OCI-LY3 (cell line): ENCODE results near the gene TTC13.
A peak's percentile ranks its signal among the peaks of the same experiment; 100 is the strongest.

ENCODE experiments used
- H2AFZ ChIP-seq: fragments of 200-600, 300-600 bp; shearing (Covaris generic); 2 replicates; pipeline ENCODE4 v1.6.0; 2014; ENCODE audit warnings: antibody characterized with exemption, low read depth, low read length
- H3K27ac ChIP-seq: fragments of 200-600, 300-600 bp; sonication (generic); 2 replicates; pipeline ENCODE4 v1.5.1; 2014; ENCODE audit warnings: mild to moderate bottlenecking, low read length, moderate library complexity, mixed read lengths
- H3K27me3 ChIP-seq: fragments of 200-600, 300-600 bp; sonication (generic); 2 replicates; pipeline ENCODE4 v1.6.1; 2014; ENCODE audit warnings: low read depth, low read length, mixed read lengths
- H3K36me3 ChIP-seq: fragments of 200-600, 300-600 bp; sonication (generic); replicated peaks from 2 replicates; pipeline ENCODE3; 2014; ENCODE audit warnings: low read depth, low read length, mixed read lengths
- H3K4me1 ChIP-seq: fragments of 300-600, 200-600 bp; sonication (generic); 2 replicates; pipeline ENCODE4 v1.6.1; 2014; ENCODE audit warnings: low read length, mixed read lengths
- H3K4me2 ChIP-seq: fragments of 200-600, 300-600 bp; sonication (generic); 2 replicates; pipeline ENCODE4 v1.6.1; 2014; ENCODE audit warnings: low read length, mixed read lengths
- H3K4me3 ChIP-seq: fragments of 300-600, 200-600 bp; sonication (generic); 2 replicates; pipeline ENCODE4 v1.5.1; 2014; ENCODE audit warnings: antibody characterized with exemption, mild to moderate bottlenecking, low read length, moderate library complexity
- H3K79me2 ChIP-seq: fragments of 300-600, 200-600 bp; shearing (Covaris generic); 2 replicates; pipeline ENCODE4 v1.6.1; 2014; ENCODE audit warnings: mild to moderate bottlenecking, low read length, mixed read lengths
- H3K9ac ChIP-seq: fragments of 300-600, 200-600 bp; shearing (Covaris generic); 2 replicates; pipeline ENCODE4 v1.6.0; 2014; ENCODE audit warnings: mild to moderate bottlenecking, low read length, moderate library complexity
- H3K9me3 ChIP-seq: fragments of 200-600, 300-600 bp; shearing (Covaris generic); 2 replicates; pipeline ENCODE4 v1.6.1; 2014; ENCODE audit warnings: low read length, mixed read lengths; ENCODE audit not compliant: insufficient read depth
- H4K20me1 ChIP-seq: fragments of 200-600, 300-600 bp; sonication (generic); 2 replicates; pipeline ENCODE4 v1.6.1; 2016; ENCODE audit warnings: low read length, mixed read lengths; ENCODE audit not compliant: insufficient read depth
- CTCF ChIP-seq: fragments of 200-600, 300-600 bp; sonication (generic); IDR thresholded peaks from 2 replicates; pipeline ENCODE4 v1.5.1; 2014; ENCODE audit warnings: antibody characterized with exemption, low read length, low read depth
- EZH2phosphoT487 ChIP-seq: fragments of 200-600 bp; shearing (Covaris generic); IDR thresholded peaks from 2 replicates; pipeline ENCODE4 v1.6.1; 2018; ENCODE audit warnings: antibody characterized with exemption, mixed run types, low read depth

The TTC13 gene

GRCh38 chr1:230894664-230895063 is 84.0 kb downstream of the TTC13 start:
- no peak overlapping the region for H3K4me2 ChIP-seq
- H3K27ac ChIP-seq, result no peak overlapping the region
- H3K9ac ChIP-seq, result no peak overlapping the region
- no peaks in the 10 kb centered on the region for H3K79me2 ChIP-seq
- H3K27me3 ChIP-seq, result no peaks in the 10 kb centered on the region; the same call in 1 of the 2 replicates
- peaks cover 14% of the 10 kb centered on the region for H3K4me1 ChIP-seq
- no peak overlapping the region for H3K4me3 ChIP-seq
- H2AFZ ChIP-seq, result no peak overlapping the region
- H3K9me3 ChIP-seq, result no peaks in the 10 kb centered on the region
- TF ChIP-seq EZH2phosphoT487 (no peak), CTCF (no peak)
- no peaks in the 10 kb centered on the region for H4K20me1 ChIP-seq
- no peaks in the 10 kb centered on the region for H3K36me3 ChIP-seq

GRCh38 chr1:230894032-230894431 is 84.6 kb downstream of the TTC13 start:
- Histone ChIP-seq H3K9ac (no peak overlapping the region), H3K27me3 (no peaks in the 10 kb centered on the region; the same call in 1 of the 2 replicates), H3K27ac (no peak overlapping the region), H3K4me3 (no peak overlapping the region), H3K4me1 (peaks cover 14% of the 10 kb centered on the region), H3K36me3 (no peaks in the 10 kb centered on the region), H3K9me3 (no peaks in the 10 kb centered on the region), H3K79me2 (no peaks in the 10 kb centered on the region), H2AFZ (no peak overlapping the region), H4K20me1 (no peaks in the 10 kb centered on the region), H3K4me2 (no peak overlapping the region)
- no peak for TF ChIP-seq CTCF
- no peak for TF ChIP-seq EZH2phosphoT487

- no peaks in the 10 kb centered on the region for H3K79me2 ChIP-seq
- H3K9ac ChIP-seq, result no peak overlapping the region
- peaks cover 14% of the 10 kb centered on the region for H3K4me1 ChIP-seq
- H3K27ac ChIP-seq, result no peak overlapping the region
- H3K4me3 ChIP-seq, result peak overlapping the region; percentile 9; the same call in 1 of the 2 replicates
- H2AFZ ChIP-seq, result peak overlapping the region; percentile 31
- no peak for TF ChIP-seq CTCF
- TF ChIP-seq EZH2phosphoT487, result no peak
- H4K20me1 ChIP-seq, result no peaks in the 10 kb centered on the region
- H3K36me3 ChIP-seq, result no peaks in the 10 kb centered on the region
- peak overlapping the region; percentile 51 for H3K4me2 ChIP-seq
- H3K27me3 ChIP-seq, result no peaks in the 10 kb centered on the region; the same call in 1 of the 2 replicates
- H3K9me3 ChIP-seq, result no peaks in the 10 kb centered on the region
Observed at GRCh38 chr1:230892018-230892491, 86.6 kb downstream of the TTC13 start.

- H3K79me2 ChIP-seq, result no peaks in the 10 kb centered on the region
- no peaks in the 10 kb centered on the region; the same call in 1 of the 2 replicates for H3K27me3 ChIP-seq
- no peak overlapping the region for H3K27ac ChIP-seq
- peak overlapping the region; percentile 51 for H3K4me2 ChIP-seq
- peak overlapping the region; percentile 31 for H2AFZ ChIP-seq
- no peak overlapping the region for H3K9ac ChIP-seq
- H3K4me1 ChIP-seq, result peaks cover 14% of the 10 kb centered on the region
- H3K4me3 ChIP-seq, result peak overlapping the region; percentile 9; the same call in 1 of the 2 replicates
- no peaks in the 10 kb centered on the region for H4K20me1 ChIP-seq
- no peaks in the 10 kb centered on the region for H3K9me3 ChIP-seq
- H3K36me3 ChIP-seq, result no peaks in the 10 kb centered on the region
- no peak for TF ChIP-seq CTCF
- TF ChIP-seq EZH2phosphoT487, result no peak
Observed at GRCh38 chr1:230891413-230891812, 87.2 kb downstream of the TTC13 start.
